Caco-2 (cell line): ENCODE data around the gene GRIN2A. TPM values are rescaled to one million over a fixed set of nuclear protein-coding genes. Genes with fewer than 3 reads are reported as not detected.

ENCODE experiments used
- BruUV-seq: library from RNA; stranded (reverse); fragments of 400-500 nt; replicated peaks from 2 replicates; lab custom pipeline; 2021; lab: Mats Ljungman, UMichigan
- CTCF ChIA-PET: fragments of 300-600 bp; sonication (Branson Sonifier 250); formaldehyde crosslinking; loops from one replicate; lab custom pipeline; 2022; ENCODE audit warnings: antibody characterized with exemption; lab: Charles Lee
- POLR2A ChIA-PET: fragments of 300-600 bp; sonication (Branson Sonifier 250); formaldehyde crosslinking; loops from one replicate; lab custom pipeline; 2022; ENCODE audit warnings: antibody characterized with exemption; lab: Charles Lee
- DNase-seq, 2 experiments: peaks; one replicate each; pipeline versions ENCODE4 v3.0.0 to v3.0.0-alpha.2; 2020 to 2022
- H3K27me3 ChIP-seq: replicated peaks from 2 replicates; pipeline ENCODE4 v1.6.0; 2011; ENCODE audit warnings: low read length; ENCODE audit not compliant: control insufficient read depth, insufficient read depth
- H3K36me3 ChIP-seq: 2 replicates; pipeline ENCODE4 v1.5.1; 2011; ENCODE audit warnings: low read length; ENCODE audit not compliant: control insufficient read depth, insufficient read depth
- H3K4me1 ChIP-seq: fragments of 250-450 bp; sonication (Bioruptor Pico); 2 replicates; pipeline ENCODE4 v1.5.1; 2020; ENCODE audit warnings: mild to moderate bottlenecking
- H3K4me3 ChIP-seq: 2 replicates; pipeline ENCODE4 v1.5.1; 2011; ENCODE audit warnings: low read depth, mild to moderate bottlenecking, control low read depth, low read length
- H3K9me3 ChIP-seq: fragments of 250-450 bp; sonication (Bioruptor Pico); 2 replicates; pipeline ENCODE4 v1.5.1; 2020; ENCODE audit warnings: mild to moderate bottlenecking, moderate library complexity
- H3K27ac Mint-ChIP-seq: one replicate; pipeline ENCODE4 v1.8.0; 2022; ENCODE audit warnings: mixed read lengths; ENCODE audit not compliant: unreplicated experiment
- H3K27me3 Mint-ChIP-seq: one replicate; pipeline ENCODE4 v1.8.0; 2022; ENCODE audit warnings: mixed read lengths; ENCODE audit not compliant: insufficient read depth, unreplicated experiment
- H3K36me3 Mint-ChIP-seq: one replicate; pipeline ENCODE4 v1.8.0; 2022; ENCODE audit warnings: mild to moderate bottlenecking, mixed read lengths; ENCODE audit not compliant: insufficient read depth, unreplicated experiment
- H3K4me1 Mint-ChIP-seq: one replicate; pipeline ENCODE4 v1.8.0; 2022; ENCODE audit warnings: low read depth, mixed read lengths; ENCODE audit not compliant: unreplicated experiment
- H3K4me3 Mint-ChIP-seq: one replicate; pipeline ENCODE4 v1.8.0; 2022; ENCODE audit warnings: mild to moderate bottlenecking, moderate library complexity, mixed read lengths; ENCODE audit not compliant: unreplicated experiment
- H3K9me3 Mint-ChIP-seq: one replicate; pipeline ENCODE4 v1.8.0; 2022; ENCODE audit warnings: mixed read lengths; ENCODE audit not compliant: unreplicated experiment
- intact Hi-C: fragments of 100-400 bp; cut with micrococcal nuclease; formaldehyde crosslinking; loops from one replicate; pipeline ENCODE4 v1.10.0; 2022; ENCODE audit not compliant: unreplicated experiment
- total RNA-seq: library from RNA; stranded (reverse); gene quantifications from 2 replicates; pipeline ENCODE4 v1.2.3, GENCODE V29; 2022
- TF ChIP-seq, protein P1 (sequence below), 2 experiments: fragments of 200-600 bp in 1 of 2; IDR thresholded peaks; 1 replicate in 1 of 2; 2 replicates in 1 of 2; pipeline versions ENCODE4 v1.5.1 to v1.8.0; 2011 to 2022; ENCODE audit warnings: antibody characterized with exemption in 1 of 2, control low read depth in 1 of 2, inconsistent platforms in 1 of 2, low read depth in 1 of 2, low read length in 1 of 2, mild to moderate bottlenecking in 1 of 2, moderate library complexity in 1 of 2; ENCODE audit not compliant: insufficient read depth in 1 of 2, severe bottlenecking in 1 of 2, unreplicated experiment in 1 of 2

GRIN2A gene
- total RNA-seq, 1 experiment from 2014 or later = 0.54 TPM

- Histone ChIP-seq H3K27me3 (no peaks in the 10 kb centered on the region), H3K36me3 (no peaks in the 10 kb centered on the region), H3K4me3 (no peak overlapping the region), H3K9me3 (no peaks in the 10 kb centered on the region), H3K4me1 (peaks cover 5% of the 10 kb centered on the region; the same call in 1 of the 2 replicates)
- ChIA-PET CTCF (no interaction called here), POLR2A (no interaction called here)
- no TSS peak for BruUV-seq
- Mint-ChIP-seq H3K36me3 (no peaks in the 10 kb centered on the region), H3K4me1 (peaks cover 12% of the 10 kb centered on the region), H3K9me3 (no peaks in the 10 kb centered on the region), H3K27me3 (no peaks in the 10 kb centered on the region), H3K27ac (no peak overlapping the region), H3K4me3 (no peak overlapping the region)
- DNase-seq = no peak
- intact Hi-C loops = no loop called here
- TF ChIP-seq, protein P1, sequence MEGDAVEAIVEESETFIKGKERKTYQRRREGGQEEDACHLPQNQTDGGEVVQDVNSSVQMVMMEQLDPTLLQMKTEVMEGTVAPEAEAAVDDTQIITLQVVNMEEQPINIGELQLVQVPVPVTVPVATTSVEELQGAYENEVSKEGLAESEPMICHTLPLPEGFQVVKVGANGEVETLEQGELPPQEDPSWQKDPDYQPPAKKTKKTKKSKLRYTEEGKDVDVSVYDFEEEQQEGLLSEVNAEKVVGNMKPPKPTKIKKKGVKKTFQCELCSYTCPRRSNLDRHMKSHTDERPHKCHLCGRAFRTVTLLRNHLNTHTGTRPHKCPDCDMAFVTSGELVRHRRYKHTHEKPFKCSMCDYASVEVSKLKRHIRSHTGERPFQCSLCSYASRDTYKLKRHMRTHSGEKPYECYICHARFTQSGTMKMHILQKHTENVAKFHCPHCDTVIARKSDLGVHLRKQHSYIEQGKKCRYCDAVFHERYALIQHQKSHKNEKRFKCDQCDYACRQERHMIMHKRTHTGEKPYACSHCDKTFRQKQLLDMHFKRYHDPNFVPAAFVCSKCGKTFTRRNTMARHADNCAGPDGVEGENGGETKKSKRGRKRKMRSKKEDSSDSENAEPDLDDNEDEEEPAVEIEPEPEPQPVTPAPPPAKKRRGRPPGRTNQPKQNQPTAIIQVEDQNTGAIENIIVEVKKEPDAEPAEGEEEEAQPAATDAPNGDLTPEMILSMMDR (IDR thresholded peaks at IDR 0.05; ENCODE audit: insufficient read depth in 1 of 2, low read depth in 1 of 2, low read length in 1 of 2, severe bottlenecking in 1 of 2, unreplicated experiment in 1 of 2) = no peak
Measured at GRCh38 chr16:10126686-10127085, 55.5 kb downstream of the GRIN2A start.

- Mint-ChIP-seq H3K9me3 (no peaks in the 10 kb centered on the region), H3K36me3 (no peaks in the 10 kb centered on the region), H3K27ac (no peak overlapping the region), H3K4me3 (no peak overlapping the region), H3K4me1 (peaks cover 7% of the 10 kb centered on the region), H3K27me3 (no peaks in the 10 kb centered on the region)
- no peak overlapping the region for H3K4me3 ChIP-seq
- no peaks in the 10 kb centered on the region for H3K27me3 ChIP-seq
- intact Hi-C loops = no loop called here
- H3K9me3 ChIP-seq = no peaks in the 10 kb centered on the region
- TF ChIP-seq, protein P1 (IDR thresholded peaks at IDR 0.05; ENCODE audit: insufficient read depth in 1 of 2, low read depth in 1 of 2, low read length in 1 of 2, severe bottlenecking in 1 of 2, unreplicated experiment in 1 of 2) = no peak
- CTCF ChIA-PET = no interaction called here
- peaks cover 6% of the 10 kb centered on the region; the same call in 1 of the 2 replicates for H3K4me1 ChIP-seq
- DNase-seq = no peak
- no peaks in the 10 kb centered on the region for H3K36me3 ChIP-seq
- POLR2A ChIA-PET = no interaction called here
- no TSS peak for BruUV-seq
Measured at GRCh38 chr16:10123141-10123540, 59.1 kb downstream of the GRIN2A start.

- Mint-ChIP-seq H3K36me3 (no peaks in the 10 kb centered on the region), H3K27ac (no peak overlapping the region), H3K4me3 (no peak overlapping the region), H3K27me3 (no peaks in the 10 kb centered on the region), H3K4me1 (peaks cover 7% of the 10 kb centered on the region), H3K9me3 (no peaks in the 10 kb centered on the region)
- no peaks in the 10 kb centered on the region for H3K9me3 ChIP-seq
- TF ChIP-seq, protein P1 (IDR thresholded peaks at IDR 0.05; ENCODE audit: insufficient read depth in 1 of 2, low read depth in 1 of 2, low read length in 1 of 2, severe bottlenecking in 1 of 2, unreplicated experiment in 1 of 2) = peak; percentile 36 to 37
- no peaks in the 10 kb centered on the region for H3K36me3 ChIP-seq
- no peak overlapping the region for H3K4me3 ChIP-seq
- intact Hi-C loops = no loop called here
- peak in 1 of 2 experiments; percentile 17 for DNase-seq
- H3K4me1 ChIP-seq = peaks cover 6% of the 10 kb centered on the region; the same call in 1 of the 2 replicates
- POLR2A ChIA-PET = no interaction called here
- BruUV-seq = no TSS peak
- CTCF ChIA-PET = no interaction called here
- no peaks in the 10 kb centered on the region for H3K27me3 ChIP-seq
Measured at GRCh38 chr16:10122546-10122945, 59.7 kb downstream of the GRIN2A start.
